C4-2B (cell line): ENCODE data around the gene TMEM271.

ENCODE experiments used
- ZFX ChIP-seq: fragments of 450-650 bp; IDR thresholded peaks from 2 replicates; pipeline ENCODE4 v1.6.1; 2017
- TF ChIP-seq, protein P1 (sequence below): fragments of 450-650 bp; conservative IDR thresholded peaks from 2 replicates; pipeline ENCODE4 v1.5.1; 2017; ENCODE audit warnings: mild to moderate bottlenecking

DNA sequence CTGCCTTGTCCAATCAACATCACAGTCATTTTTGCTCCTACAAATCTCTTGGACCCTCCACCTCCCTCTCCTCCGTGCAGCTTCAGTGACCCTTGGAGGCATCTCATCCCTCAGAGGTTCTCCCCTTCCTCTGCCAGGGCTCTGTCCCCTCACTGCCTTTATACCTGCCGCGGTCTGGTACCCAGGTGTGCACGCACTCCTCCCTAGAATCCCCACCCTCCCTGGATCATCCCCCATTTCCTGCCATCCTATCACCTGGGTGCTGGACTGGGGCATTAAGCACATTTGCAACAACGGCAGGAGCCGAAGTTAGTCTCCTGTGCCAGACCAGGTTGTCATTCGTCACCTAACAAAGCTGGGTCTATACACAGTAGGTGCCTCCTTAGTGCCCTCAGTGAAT lies 10.1 kb downstream of the TMEM271 start:
- TF ChIP-seq, protein P1, sequence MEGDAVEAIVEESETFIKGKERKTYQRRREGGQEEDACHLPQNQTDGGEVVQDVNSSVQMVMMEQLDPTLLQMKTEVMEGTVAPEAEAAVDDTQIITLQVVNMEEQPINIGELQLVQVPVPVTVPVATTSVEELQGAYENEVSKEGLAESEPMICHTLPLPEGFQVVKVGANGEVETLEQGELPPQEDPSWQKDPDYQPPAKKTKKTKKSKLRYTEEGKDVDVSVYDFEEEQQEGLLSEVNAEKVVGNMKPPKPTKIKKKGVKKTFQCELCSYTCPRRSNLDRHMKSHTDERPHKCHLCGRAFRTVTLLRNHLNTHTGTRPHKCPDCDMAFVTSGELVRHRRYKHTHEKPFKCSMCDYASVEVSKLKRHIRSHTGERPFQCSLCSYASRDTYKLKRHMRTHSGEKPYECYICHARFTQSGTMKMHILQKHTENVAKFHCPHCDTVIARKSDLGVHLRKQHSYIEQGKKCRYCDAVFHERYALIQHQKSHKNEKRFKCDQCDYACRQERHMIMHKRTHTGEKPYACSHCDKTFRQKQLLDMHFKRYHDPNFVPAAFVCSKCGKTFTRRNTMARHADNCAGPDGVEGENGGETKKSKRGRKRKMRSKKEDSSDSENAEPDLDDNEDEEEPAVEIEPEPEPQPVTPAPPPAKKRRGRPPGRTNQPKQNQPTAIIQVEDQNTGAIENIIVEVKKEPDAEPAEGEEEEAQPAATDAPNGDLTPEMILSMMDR: no peak
- TF ChIP-seq ZFX: no peak
